HG03064 (cell line): ENCODE measurements around the gene SCUBE3.

ENCODE experiments used
- ATAC-seq: cut with Tn5 transposase; IDR thresholded peaks from one replicate; pipeline ENCODE4 v1.9.1; 2021; ENCODE audit warnings: low read depth; ENCODE audit not compliant: unreplicated experiment

The SCUBE3 gene

DNA sequence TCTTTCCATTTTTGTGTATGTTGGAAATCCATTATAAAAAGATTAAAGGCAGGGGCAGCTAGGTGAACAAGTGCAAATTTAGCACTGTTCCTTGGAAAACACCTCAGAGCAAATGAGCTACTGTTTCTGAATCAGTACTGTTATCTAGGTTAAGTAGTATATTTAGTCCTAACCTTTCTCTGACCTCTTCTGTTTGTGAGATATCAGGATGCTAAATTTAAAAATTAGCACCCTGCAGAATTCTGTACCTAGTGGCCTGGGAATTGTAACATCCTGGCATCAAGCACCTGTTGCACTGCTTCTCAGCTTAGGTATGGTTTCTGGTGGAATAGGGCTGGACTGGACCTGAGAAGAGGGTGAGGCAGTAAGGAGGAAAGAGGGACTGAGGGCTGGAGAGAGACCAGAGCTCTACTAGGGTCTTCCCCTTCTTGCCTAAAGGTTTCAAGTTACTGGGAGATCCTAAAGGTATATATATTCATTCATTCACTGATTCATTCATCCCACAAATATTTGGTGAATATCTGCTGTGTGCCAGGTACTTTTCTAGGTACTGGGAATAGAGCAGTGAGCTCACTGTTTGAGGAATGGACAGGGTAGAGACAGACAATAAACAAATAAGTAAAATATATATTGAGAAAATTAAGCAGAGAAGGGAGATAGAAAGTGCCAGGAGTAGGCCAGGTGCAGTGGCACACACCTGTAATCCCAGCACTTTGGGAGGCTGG lies 51.0 kb downstream of the SCUBE3 start:
- ATAC-seq = no peak

DNA sequence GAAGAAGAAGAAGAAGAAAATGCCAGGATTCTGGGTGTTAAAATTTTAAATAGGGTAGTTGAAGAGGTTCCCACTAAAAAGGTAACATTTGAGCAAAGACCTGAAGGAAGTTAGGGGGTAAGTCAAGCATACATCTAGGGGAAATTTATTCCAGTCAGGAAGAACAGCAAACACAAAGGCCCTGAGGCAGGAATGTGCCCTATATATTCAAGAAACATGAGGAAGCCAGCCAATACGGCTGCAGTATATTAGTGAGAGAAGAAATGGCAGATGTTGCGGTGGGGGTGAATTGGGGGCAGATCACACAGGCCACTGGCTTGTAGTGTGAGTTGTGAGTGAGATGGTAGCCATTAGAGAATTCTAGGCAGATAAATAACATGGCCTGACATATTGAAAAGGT lies 51.8 kb downstream of the SCUBE3 start:
- ATAC-seq = no peak

DNA sequence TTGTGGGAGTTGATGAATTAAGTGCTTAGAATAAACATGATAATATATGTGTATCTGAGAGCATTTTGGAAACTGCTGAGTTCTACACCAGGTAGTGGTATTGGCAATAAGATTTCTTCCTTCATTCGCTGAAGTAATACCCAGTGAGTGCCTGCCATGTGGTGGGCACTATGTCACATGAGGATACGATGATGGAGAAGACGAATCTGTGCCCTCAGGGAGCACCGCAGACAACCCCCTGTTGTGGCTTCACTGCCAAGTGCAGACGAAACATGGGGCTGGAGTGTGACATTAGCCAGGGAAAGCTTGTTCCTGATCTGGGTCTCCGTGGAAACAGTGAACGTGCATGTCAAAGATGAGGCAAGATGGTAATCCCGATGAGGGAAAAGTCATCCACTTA lies 53.7 kb downstream of the SCUBE3 start:
- ATAC-seq = no peak

DNA sequence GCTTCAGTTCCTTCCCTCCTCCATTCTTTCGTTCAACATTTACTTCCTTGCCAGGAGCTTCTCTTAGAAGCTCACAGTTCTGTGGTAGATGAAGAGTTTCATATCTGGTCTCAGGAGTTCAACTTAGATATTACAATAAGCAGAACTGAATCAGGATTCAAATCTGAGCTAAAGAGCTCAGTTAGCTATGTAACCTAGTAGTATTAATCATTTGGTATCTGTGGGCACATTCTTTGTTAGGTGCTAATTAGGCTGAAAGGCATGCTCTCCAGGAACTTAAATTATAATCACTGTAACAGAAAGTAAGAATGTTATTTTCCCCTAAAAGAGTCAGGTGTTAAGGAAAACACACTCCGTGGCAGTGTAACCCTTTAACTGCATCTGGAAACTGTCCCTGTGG lies 54.1 kb downstream of the SCUBE3 start:
- no peak for ATAC-seq

DNA sequence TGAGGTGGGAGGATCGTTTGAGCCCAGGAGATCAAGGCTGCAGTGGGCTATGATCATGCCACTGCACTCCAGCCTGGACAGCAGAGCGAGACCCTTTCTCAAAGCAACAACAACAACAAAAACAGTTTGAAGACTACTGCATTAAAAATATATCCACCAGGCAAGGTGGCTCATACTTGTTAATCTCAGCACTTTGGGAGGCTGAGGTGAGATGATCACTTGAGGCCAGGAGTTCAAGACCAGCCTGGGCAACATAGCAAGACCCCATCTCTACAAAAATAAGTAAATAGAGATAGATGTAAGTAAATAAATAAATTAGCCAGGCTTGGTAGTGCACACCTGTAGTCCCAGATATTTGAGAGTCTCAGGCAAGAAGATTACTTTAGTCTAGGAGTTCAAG lies 58.2 kb downstream of the SCUBE3 start:
- ATAC-seq = no peak

DNA sequence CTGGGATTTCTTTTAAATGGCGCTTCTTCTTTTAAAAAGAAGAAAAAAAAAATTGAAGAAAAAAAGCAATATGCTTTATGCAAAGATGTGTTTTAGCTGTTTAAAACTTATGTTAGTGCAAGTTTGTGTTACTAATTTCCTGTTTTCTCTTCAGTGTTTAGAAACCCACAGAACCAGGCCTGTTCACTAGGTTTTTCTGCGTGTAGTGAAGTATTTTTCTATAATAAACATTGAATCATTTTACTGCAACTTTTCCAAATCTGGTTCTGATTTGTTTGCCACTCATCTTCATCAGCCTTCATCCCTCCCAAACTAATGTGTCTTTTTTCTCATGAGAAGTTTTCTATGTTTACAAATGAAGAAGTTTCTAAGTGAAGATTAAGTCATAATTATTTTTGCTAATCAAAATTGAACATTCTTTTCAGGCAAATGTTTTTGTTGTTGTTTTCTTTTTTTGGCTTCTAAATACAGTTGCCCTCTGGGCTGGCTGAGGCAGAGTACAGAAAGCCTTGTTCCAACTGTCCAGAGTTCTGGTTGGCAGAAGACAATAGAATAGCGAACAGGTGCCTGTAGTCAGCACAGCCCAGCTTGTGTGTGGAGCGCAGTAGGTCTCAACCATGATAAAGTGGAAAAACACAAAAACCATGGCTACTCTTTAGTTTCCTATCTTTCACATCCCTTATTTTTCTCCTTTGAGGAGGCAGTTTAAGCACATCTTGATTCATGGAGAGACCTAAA lies 60.2 kb downstream of the SCUBE3 start:
- ATAC-seq = no peak

DNA sequence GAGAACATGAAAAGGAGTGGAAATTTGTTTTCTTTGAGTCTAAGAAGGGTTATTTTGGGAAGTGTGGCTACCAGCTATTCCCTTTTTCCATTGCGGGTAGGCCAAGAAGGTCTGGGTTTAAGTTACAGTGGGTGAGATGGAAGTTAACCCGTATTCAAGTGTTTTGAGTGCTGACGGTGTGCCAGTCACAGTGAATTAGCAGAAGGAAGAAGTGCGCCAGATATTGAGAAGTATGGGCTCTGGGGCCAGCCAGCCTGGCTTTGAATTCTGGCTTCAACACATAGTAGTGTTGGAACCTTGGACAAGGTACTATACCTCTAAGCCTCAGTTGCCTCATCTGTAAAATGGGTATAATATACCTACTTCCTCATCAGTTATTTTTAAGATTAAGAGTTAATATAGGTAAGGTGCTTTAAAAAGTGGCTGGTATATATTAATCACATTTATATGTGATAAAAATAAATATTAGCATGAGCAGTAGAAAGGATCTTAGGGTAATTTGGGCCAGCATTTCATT lies 62.0 kb downstream of the SCUBE3 start:
- ATAC-seq = no peak

DNA sequence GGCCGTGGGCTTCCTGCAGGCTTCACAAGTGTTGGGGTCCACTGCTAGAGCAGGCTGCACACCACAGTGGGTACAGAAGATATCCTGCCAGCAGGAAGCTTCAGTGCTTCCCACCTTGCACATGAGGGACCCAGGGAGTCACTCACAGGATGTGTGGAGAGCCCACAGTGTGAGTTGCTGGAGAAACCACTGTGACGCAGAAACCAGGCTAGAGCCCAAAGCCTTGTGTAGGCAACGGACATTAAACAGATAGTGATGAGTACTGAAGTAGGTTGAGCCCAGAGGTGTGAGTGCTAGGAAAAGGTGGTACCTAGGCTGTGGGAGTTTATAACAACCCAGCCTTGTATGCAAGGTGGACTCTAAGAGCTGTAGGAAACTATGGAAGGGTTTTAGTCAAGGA lies 65.0 kb downstream of the SCUBE3 start:
- no peak for ATAC-seq

DNA sequence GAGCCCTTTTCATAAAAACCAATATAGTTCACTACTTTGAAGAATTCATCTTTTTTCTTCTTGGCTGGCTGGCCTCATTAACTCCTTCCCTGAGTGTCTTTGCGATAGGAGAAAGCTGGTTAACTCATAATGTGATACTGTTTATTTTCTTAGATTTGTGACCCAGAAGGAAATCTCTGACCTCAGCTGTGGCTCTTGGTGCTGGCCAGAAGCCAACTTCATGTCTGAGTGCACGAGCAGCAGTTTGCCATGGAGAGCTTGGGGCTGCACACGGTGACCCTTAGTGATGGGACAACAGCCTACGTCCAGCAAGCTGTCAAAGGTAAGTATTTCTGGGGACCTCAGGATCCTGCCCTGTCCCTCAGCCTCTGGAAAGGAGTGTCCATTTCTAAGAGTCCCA lies 67.1 kb downstream of the SCUBE3 start:
- ATAC-seq = no peak

DNA sequence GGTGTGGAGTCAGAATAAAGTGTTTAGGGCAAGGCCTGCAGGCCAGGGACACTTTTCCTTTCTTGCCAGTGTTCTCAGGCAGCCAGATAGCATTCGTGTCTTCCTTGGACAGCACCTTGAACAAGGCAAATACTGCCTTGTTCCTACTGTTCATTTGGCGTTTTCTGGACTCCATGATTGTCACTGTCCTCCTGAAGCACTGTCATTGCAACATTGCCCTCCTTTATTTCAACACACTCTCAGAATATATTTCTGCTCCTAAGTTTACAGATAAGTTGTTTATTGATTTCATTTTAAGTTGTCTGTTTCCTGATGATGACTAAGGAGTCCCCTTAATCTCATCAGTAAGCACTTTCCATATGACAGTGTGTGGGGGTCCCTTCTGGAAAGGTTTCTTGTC lies 68.7 kb downstream of the SCUBE3 start:
- no peak for ATAC-seq

DNA sequence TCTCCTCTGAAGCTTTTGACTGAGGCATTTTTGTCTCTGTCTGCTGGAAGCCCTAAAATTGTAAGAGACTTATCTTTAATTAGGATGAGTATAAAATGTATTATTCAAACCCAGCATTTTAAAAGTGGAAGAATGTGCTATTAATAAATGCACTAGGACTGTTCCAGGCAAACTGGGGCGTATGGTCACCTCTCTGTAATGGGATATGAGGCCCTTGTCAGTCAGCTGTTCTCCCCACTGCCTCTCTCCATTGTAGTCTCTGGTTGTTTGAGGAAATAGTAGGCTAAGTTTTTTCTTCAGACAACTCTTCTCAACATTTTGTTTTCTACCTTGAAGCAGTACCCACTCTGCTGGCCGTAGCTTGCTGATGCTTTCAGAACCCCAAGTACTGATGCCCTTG lies 69.6 kb downstream of the SCUBE3 start:
- ATAC-seq = no peak

DNA sequence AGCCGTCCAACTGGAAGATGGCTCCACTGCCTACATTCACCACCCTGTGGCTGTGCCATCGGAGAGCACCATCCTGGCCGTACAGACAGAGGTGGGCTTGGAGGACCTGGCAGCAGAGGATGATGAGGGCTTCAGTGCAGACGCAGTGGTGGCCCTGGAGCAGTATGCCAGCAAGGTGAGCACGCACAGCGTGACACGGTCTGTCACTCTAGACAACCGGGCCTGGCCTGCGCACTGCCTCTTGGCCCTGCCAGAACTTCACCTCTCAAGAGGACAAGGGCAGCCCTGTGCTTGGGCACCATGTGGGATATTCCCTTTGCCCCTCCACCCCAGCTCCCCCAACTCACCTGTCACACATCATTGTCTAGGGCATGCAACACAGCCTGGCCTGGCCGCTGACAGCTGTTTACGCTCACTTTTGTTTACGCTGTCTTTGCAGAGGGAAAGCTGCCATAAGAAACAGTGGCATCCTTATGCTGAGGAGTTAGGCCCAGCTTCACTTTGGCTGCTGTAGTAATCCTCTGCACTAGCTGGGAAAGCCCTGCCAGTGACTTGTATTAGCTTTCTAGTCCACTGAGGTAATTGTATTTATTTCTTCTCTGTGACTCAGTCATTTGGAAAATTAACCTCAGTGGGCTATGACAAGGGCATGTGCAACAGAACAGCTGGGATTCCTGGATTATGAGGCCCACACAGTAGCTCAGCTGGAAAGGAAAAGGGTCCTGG lies 74.1 kb downstream of the SCUBE3 start:
- no peak for ATAC-seq

DNA sequence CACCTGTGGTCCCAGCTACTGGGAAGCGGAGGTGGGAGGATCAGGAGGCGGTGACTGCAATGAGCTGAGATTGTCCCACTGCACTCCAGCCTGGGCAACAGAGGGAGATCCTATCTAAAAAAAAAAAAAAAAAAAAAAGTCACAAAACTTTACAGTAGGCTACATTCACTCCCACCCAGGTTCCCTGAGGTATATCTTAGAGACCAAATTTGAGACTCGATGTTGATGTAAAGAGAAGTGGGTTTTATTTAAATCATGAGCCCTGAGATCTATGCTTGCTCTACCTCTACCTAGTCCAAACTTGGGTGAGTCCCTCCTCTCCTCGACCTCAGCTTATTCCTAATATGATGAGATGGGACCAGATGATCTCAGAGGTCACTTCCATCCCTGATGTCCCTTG lies 75.1 kb downstream of the SCUBE3 start:
- ATAC-seq = no peak

DNA sequence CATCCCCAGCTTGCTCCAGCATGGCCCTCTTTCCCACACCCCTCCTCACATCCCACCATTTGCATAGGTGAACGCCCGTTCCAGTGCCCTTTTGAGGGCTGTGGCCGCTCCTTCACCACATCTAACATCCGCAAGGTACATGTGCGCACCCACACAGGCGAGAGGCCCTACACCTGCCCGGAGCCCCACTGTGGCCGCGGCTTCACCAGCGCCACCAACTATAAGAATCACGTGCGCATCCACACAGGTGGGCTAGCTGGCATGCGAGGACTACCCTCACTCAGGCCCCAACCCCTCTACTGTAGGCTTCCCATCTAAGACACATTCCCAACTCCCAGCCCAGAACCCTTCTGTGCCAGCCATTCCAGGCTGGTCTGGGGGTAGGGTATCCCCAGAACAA lies 77.7 kb downstream of the SCUBE3 start:
- ATAC-seq = no peak

DNA sequence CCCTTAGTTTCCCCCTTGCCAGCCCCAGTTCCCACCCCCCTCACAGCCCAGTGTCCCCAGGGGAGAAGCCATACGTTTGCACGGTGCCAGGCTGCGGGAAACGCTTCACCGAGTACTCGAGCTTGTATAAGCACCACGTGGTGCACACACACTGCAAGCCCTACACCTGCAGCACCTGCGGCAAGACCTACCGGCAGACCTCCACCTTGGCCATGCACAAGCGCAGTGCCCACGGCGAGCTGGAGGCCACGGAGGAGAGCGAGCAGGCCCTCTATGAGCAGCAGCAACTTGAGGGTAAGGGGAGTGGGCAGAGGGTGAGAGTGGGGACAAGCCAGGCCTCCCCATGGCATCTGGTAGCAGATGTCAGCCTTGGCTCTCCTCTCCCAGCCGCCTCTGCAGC lies 78.7 kb downstream of the SCUBE3 start:
- ATAC-seq = no peak

DNA sequence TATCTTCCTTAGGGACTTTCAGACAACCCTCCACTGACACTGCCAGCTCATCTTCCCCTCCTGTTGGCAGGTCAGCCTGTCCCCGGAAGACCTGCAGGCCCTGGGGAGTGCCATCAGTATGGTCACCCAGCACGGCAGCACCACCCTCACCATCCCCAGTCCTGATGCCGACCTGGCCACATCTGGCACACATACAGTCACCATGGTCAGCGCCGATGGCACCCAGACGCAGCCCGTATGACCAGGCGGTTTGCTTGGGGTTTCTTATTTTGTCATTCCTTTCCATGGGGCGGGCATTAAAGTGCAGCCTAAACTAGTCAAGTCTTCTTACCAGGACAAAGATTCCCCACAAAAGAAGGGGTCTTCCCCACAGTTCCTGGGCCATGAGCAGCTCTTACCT lies 79.9 kb downstream of the SCUBE3 start:
- no peak for ATAC-seq

DNA sequence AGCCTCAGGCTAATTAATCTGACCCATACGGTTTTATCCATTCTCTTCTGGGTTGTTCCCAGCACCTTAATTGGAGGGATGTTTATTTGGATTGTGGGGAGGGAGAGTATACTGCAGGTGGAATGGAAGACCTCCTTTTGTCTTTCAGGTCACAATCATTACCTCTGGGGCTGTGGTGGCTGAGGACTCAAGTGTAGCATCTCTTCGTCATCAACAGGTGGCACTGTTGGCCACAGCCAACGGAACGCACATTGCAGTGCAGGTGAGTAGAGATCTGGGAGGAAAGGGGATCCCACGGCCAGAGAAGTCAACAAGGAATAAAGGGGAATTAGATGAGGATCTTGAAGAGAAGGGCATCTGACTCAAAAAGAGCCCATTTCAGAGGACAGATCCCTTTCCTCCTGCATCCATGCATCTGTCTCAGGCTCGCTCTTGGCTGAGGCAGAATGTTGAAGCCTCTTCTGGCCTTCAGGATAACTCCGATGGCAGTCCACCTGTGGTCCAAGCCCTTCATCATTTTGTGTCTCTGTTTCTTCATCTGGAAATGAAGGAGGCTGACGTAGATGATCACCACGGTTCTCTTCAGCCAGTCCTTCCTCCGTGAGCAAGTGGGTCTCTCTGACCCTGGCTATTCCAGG lies 80.7 kb downstream of the SCUBE3 start:
- no peak for ATAC-seq

DNA sequence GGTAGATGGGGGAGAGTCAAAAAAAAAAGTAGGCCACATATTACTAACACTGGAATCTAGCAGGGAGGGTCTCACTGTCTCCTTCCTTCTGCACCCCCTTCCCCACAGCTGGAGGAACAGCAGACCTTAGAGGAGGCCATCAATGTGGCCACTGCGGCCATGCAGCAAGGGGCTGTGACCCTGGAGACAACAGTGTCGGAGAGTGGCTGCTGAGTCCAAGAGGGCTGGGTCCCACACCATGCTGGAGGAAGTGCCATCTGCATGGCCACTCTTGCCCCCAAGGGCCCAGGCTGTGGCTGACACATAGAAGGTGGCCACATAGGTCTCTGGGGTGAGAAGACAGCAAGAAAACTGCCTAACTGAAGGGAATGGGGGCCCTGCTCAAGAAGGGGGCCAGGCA lies 81.3 kb downstream of the SCUBE3 start:
- ATAC-seq = no peak

DNA sequence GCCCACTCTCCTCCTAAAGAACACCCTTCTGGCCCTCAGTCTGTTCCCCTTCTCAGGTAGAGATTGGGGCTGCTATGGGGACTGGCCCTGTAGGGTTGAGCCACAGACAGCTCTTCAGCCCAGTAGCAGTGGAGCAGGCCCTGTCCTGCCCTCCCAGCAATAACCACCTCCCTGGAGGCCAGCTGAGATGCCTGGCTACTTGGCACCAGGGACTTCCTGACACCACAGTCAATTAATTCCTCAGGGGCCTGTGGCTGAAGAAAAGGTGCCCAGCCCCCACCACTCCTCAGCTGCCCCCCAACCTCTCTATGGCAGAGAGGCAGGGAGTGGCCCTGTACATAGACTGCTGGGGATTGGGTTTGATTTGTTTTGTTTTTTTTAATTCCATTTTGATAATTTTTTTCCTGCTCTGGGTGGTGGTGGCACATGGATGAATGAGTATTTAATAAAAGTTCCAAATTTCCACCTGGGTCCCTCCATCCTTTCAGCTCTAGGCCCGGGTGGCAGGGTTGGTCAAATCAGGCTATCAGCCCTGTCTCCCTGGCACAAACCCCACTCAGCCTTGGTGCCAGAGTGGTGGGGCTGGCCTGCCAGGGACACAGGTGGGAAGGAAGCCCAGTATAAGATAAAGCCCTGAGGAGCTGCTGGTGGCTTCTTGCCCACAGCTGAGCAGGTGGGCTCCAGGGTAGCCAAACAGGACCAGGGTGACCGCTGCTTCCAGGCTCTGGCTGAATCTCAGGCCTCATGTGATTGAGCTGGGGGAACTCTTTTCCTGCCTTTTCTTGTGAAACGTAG lies 82.0 kb downstream of the SCUBE3 start:
- ATAC-seq = no peak

DNA sequence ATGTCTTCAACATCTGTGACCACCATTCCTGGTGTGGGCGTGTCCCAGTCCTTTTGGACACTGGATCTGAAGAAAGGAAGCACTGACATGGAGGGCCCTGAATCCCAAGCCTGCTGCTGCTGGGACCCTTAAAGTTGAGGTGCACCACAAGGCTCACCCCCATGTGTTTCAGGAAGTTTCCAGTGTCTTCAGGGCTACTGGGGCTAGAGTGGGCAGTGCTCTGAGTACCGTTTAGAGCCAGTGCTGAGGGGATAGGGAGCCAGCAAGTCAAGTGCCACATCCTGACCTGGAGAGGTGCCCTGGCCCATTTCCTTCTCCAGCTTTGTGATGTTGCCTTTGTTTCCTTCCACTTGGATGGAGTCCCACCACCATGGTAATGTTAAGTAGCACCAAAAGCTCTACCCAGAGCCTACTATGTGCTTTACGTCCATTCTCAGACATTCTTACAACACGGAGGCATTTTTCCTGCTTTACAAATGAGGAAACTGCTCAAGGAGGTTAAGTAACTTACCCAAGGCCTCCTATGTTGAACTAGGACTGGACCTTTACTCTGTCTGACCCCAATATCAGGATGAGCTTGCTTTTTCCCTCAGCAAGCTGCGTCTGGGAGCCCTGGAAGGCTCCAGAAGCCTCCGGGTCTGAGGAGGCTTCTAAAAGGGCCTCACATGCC lies 83.3 kb downstream of the SCUBE3 start:
- no peak for ATAC-seq
